Nasal cavity respiratory epithelium epithelial cell of viscerocranial mucosa (primary cell): ENCODE measurements around the gene RCAN3. TPM values are rescaled to one million over a fixed set of nuclear protein-coding genes. Genes with fewer than 3 reads are reported as not detected.

Source experiments
- total RNA-seq: library from RNA; depleted of rRNA; stranded (reverse); fragments of >200 nt; gene quantifications from 2 replicates; pipeline ENCODE4 v1.2.3, GENCODE V29; 2014

The RCAN3 gene
- 15.0 and 21.9 TPM in 2 replicates for total RNA-seq

GRCh38 chr1:24502709-24503058 is at the start of gene RCAN3:
Gene RCAN3, plus strand, starts transcription at chr1:24502836. Its CDS starts 11,537 bp downstream, at chr1:24514373.

GRCh38 chr1:24555591-24556413 is 53.2 kb downstream of the RCAN3 start, which contains the start of gene NCMAP:
Gene NCMAP, plus strand, starts transcription at chr1:24556087. Its CDS starts 39,344 bp downstream, at chr1:24595431.

Other genes with a start within 250 kb of the RCAN3 start
- 27.7 and 61.2 TPM in 2 replicates for gene GRHL3, start 183.5 kb upstream of the RCAN3 start, total RNA-seq
- gene STPG1, start 89.1 kb upstream of the RCAN3 start, total RNA-seq: 6.2 and 8.5 TPM in 2 replicates
- gene NIPAL3, start 87.0 kb upstream of the RCAN3 start, total RNA-seq: 23.9 and 54.9 TPM in 2 replicates
- gene NCMAP, start 53.3 kb downstream of the RCAN3 start, total RNA-seq: under 0.01 and 0.21 TPM in 2 replicates
- 31.4 and 40.5 TPM in 2 replicates for gene SRRM1, start 140.5 kb downstream of the RCAN3 start, total RNA-seq
- 199 and 210 TPM in 2 replicates for gene CLIC4, start 242.6 kb downstream of the RCAN3 start, total RNA-seq